ENCODE data around the gene MON1B.

- TF ChIP-seq RAD21 (IDR thresholded peaks at IDR 0.05; ENCODE audit: low read depth) = no peak
- TF ChIP-seq EP300 (IDR thresholded peaks at IDR 0.05; ENCODE audit: borderline replicate concordance) = no peak
- TF ChIP-seq TEAD4 (IDR thresholded peaks at IDR 0.05) = no peak
- TF ChIP-seq CEBPB (IDR thresholded peaks at IDR 0.05) = no peak
- TF ChIP-seq USF1 (IDR thresholded peaks at IDR 0.05) = no peak
- no peak for TF ChIP-seq TAF1 (IDR thresholded peaks at IDR 0.05; ENCODE audit: low read depth)
- TF ChIP-seq CREB1 (IDR thresholded peaks at IDR 0.05; ENCODE audit: low read depth) = no peak
- no peak for TF ChIP-seq NFIC (IDR thresholded peaks at IDR 0.05)
These were observed 8.2 kb downstream of the MON1B start, which contains the start of gene SYCE1L for GRCh38 chr16:77199211-77199610.

All from Ishikawa (cell line).